A549 treated with DMSO at 1 μM for 4 hours (cell line): Measurements from ENCODE around the gene SUV39H2. TPM values are rescaled to one million over a fixed set of nuclear protein-coding genes. Genes with fewer than 3 reads are reported as not detected.

ENCODE experiments used
- total RNA-seq: library from RNA; stranded (reverse); fragments of 200-300 nt; extraction: Qiagen RNA extraction; gene quantifications from 5 replicates; pipeline ENCODE4 v1.2.3, GENCODE V29; 2022; ENCODE audit warnings: low read depth

The SUV39H2 gene, protein sequence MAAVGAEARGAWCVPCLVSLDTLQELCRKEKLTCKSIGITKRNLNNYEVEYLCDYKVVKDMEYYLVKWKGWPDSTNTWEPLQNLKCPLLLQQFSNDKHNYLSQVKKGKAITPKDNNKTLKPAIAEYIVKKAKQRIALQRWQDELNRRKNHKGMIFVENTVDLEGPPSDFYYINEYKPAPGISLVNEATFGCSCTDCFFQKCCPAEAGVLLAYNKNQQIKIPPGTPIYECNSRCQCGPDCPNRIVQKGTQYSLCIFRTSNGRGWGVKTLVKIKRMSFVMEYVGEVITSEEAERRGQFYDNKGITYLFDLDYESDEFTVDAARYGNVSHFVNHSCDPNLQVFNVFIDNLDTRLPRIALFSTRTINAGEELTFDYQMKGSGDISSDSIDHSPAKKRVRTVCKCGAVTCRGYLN
- 20.5 to 24.8 TPM (median 22.4 TPM) in 5 replicates for total RNA-seq

DNA sequence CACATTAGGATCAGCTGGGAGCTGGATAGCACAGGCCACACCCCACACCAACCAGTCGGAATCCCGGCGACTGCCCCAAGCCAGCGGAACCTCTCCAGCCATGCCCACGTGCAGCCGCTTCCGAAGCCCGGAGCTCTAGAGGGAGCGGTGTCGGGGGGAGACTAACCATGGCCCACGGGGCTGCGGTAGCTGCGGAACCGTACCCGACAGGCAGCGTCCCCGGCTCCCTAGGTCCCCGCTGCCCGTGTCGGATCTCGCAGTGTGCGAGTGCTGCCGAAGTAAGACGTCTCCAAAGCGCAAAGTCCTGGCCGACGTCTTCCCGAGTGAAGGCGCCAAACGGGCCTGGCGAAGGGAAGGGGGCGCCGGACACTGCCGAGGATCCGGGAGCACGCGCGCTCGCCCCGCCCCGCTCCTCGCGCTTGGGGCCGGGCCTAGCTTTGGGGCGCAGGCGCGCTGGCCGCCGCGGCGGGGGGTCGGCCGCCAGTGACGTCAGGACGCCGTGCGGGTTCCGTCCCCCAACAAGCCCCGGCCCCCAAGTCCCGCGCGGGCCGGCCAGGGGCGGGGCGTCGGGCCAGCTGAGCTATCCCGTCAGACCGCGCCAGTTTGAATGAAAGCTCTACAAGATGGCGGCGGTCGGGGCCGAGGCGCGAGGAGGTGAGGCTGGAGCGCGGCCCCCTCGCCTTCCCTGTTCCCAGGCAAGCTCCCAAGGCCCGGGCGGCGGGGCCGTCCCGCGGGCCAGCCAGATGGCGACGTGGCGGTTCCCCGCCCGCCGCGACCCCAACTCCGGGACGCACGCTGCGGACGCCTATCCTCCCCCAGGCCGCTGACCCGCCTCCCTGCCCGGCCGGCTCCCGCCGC, at the start of gene SUV39H2:
Gene SUV39H2, plus strand, starts transcription at position 601 of the 858 bp plus-strand sequence. Its CDS starts 23 bp downstream, at position 624.

DNA sequence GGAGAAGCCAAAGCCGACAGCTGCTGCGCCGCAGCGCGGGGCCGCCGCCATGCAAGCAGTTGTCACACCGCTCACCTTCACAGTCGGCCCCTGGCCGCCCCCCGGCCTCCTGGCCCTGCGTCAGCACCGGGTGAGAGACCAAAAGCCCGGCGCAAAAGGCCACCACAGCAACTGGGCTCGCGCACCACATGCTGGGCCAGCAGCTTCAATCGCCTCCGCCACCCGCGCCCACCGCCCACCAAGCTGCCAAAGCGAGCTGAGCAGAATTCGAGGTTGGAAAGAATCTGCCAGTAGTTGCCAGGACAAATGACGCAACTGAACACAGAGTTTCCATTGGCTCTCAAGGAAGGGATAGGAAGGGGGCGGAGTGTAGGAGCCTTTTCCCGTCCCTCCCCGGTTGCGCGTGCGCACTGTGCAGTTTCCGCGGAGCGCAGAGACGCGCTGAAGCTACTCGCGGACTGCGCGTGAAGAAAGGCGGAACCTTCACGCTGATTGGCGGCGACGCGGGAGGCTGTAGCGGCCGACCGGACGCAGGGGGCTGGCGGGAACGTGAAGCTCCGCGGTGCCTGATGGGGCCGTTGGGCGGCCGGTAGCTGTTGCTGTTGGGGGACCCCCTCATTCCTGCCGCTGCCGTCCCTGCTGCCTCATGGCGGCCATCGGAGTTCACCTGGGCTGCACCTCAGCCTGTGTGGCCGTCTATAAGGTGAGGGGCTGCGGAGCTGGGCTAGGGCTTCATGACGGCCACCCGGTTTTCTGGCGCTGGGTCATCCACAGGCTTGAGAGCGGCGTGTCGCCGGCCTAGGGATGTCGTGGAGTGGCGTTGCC, 40.7 kb upstream of the SUV39H2 start, which contains the start of the genes CDNF, HSPA14 and MSANTD7:
Gene CDNF, minus strand, starts transcription at position 281 of the 825 bp plus-strand sequence. Its CDS starts 91 bp downstream, at position 190.
Gene HSPA14, plus strand, starts transcription at position 550 of the 825 bp plus-strand sequence. Its CDS starts 97 bp downstream, at position 647.
Gene MSANTD7, plus strand, starts transcription at position 550 of the 825 bp plus-strand sequence. CDS start 3,979 bp downstream, outside the sequence.

Other genes starting within 250 kb of the SUV39H2 start
- 148 to 213 TPM (median 180 TPM) in 5 replicates for gene FAM107B, start 104.0 kb upstream of the SUV39H2 start, total RNA-seq
- gene CDNF, start 40.8 kb upstream of the SUV39H2 start, total RNA-seq, result 0.85 to 1.6 TPM (median 0.97 TPM) in 5 replicates
- 43.5 to 53.5 TPM (median 49.2 TPM) in 5 replicates for gene HSPA14, start 40.6 kb upstream of the SUV39H2 start, total RNA-seq
- 12.4 to 17.3 TPM (median 13.0 TPM) in 5 replicates for gene MSANTD7, start 40.6 kb upstream of the SUV39H2 start, total RNA-seq
- 4.4 to 6.5 TPM (median 6.2 TPM) in 5 replicates for gene DCLRE1C, start 75.2 kb downstream of the SUV39H2 start, total RNA-seq
- 0.65 to 0.93 TPM (median 0.73 TPM) in 4 of 5 replicates, not detected in the other for gene MEIG1, start 80.5 kb downstream of the SUV39H2 start, total RNA-seq
- gene OLAH, start 165.1 kb downstream of the SUV39H2 start, total RNA-seq, result not detected in 5 replicates
- gene ACBD7, start 209.9 kb downstream of the SUV39H2 start, total RNA-seq, result 0.85 to 1.1 TPM (median 0.96 TPM) in 5 replicates
- gene RPP38, start 218.5 kb downstream of the SUV39H2 start, total RNA-seq, result 34.0 to 38.9 TPM (median 36.7 TPM) in 5 replicates